GM21529 (cell line): ENCODE data around the gene SLC9A5.
A peak's percentile ranks its signal among the peaks of the same experiment; 100 is the strongest.

Experiments
- ATAC-seq: cut with Tn5 transposase; IDR thresholded peaks from one replicate; pipeline ENCODE4 v1.9.1; 2021; ENCODE audit not compliant: unreplicated experiment

The SLC9A5 gene

DNA sequence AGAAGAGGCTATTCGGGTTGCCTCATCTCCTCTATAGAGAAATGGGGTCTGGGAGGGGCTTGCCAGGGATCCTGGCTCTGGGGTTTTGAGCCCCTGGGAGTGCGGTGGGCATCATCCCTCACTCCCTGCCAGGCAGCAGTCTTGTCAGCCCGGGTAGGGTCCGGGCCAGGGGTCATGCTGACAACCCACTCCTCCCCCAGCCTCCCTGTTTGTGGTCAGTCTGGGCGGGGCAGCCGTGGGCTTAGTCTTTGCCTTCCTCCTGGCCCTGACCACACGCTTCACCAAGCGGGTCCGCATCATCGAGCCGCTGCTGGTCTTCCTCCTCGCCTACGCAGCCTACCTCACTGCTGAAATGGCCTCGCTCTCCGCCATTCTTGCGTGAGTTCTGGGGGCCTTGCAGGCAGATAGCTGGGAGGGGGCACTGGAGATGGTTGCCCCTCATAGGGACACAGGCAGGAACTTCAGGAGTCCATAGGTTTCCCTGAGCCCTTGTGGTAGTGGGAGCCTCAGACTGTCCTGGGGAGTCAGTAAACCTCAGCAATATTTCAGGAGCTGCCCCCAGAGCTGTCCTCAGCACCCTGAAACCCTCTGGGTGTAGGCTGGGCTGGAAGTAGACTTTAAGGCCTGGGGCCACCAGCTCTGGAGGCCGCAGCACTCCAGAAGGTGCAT, 6.9 kb downstream of the SLC9A5 start:
- ATAC-seq = no peak

DNA sequence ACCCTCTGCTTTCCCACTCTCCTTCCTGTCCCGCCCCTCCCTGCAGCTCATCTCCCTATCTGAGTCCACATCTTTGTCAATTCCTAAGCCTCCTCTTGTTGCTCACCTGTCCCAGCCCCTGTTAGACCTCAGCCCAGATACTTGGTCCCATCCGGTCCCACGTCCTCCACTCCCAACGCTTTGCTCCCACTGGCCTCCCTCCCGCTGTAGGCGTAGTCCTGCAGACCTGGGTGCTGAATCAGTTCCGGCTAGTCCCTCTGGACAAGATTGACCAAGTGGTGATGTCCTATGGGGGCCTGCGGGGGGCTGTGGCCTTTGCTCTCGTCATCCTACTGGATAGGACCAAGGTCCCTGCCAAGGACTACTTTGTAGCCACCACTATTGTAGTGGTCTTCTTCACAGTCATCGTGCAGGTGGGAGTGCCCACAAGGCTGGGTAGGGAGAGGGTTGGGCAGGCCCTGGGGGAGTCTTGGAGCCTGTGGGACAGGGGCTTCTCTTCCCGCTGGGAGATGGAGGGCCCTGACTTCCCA, 8.0 kb downstream of the SLC9A5 start:
- no peak for ATAC-seq

DNA sequence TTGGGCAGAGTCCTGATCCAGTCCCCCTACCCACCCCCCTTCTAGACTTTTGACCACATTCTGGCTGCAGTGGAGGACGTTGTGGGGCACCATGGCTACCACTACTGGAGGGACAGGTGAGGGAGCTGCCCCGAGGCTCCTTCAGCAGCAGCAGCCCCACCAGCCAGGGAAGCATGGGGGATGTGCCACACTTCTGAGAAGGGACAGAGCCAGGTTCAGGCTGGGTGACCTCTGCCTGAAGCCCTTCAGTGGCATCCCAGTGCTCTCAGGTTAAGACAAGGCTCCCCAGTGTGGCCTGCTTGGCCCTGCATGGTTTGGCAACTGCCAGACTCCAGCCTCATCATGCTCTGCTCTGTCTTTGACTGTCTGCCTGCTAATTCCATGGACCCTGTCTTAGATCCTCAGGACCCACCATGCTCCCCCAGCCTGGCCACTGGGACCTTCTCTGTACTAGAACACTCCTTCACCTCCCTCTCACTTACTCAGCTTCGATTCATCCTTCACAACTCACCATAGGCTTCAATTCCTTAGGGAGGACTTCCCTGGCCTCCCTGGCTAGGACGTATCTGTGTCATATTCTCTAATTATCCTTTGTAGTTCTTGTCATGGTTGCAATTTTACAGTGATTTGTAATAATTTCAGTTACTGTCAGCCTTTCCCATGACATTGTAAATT, 8.8 kb downstream of the SLC9A5 start:
- no peak for ATAC-seq

DNA sequence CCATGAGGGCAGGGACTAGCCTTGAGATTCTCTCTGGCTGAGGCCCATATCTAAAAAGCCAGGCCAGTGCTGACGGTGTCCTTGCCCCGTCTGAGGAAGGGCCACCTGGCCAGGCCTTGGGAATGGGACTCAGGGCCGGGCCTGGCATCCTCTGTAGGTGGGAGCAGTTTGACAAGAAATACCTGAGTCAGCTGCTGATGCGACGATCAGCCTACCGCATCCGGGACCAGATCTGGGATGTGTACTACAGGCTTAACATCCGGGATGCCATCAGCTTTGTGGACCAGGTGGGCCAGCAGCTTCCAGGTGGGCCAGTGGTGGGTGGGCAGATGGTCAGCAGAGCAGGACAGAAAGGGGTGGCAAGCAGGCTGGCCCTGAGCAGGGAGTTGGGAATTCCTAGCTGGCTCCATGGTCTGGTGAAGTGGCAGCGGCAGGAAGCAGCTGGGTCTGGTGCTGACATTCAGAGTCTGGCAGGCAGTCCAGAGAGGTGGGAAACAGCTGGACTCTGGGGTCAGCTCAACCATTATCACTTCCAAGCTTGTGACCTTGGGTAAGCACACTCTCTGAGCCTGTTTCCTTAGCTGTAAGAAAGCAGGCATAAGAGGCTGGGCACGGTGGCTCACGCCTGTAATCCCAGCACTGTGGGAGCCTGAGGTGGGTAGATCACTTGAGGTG, 9.5 kb downstream of the SLC9A5 start:
- no peak for ATAC-seq

DNA sequence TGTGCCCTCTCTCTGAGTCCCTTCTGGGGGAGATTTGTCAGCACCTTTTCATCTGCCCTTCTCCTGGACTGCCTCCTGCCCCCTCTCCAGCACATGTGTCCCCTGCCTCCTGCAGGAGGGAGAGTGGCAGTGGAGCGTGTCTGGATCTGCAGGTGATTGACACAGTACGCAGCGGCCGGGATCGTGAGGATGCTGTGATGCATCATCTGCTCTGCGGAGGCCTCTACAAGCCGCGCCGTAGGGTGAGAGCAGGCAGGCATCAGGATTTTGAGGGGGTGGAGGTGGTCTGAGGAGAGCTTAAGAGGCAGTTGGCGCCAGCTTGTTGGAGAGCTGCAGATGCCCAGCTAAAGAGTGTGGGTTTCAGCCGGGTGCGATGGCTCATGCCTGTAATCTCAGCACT, 10.9 kb downstream of the SLC9A5 start:
- ATAC-seq = no peak

DNA sequence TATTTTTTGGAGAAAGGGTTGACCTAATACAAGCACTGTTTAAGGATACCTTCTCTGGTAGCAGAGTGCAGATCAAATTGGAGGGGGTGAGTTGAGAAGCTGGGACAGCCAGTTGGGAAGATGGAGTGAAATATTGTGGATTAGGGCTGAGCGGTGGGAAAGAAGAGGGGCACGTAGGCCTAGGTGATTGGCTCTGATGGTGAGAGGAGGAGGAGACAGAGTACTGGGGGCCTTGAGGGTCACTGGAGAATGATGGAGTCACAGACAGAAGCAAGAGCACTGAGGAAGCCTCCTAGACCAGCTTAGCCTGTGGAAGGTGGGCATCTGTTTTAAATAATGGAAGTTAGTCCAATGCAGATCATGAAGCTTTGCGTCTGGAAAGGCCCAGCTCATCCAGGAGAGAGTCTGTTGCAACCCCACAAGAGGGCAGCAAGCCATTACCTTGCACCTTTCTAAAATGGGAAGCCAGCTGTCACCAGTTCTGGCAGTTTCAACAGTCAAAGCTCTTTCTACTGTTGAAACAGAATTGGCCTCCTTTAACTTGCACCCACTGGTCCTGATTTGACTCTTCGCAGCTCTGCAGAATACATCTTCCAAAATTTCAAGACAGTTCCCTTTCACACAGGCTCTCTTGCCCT, 11.8 kb downstream of the SLC9A5 start:
- no peak for ATAC-seq

DNA sequence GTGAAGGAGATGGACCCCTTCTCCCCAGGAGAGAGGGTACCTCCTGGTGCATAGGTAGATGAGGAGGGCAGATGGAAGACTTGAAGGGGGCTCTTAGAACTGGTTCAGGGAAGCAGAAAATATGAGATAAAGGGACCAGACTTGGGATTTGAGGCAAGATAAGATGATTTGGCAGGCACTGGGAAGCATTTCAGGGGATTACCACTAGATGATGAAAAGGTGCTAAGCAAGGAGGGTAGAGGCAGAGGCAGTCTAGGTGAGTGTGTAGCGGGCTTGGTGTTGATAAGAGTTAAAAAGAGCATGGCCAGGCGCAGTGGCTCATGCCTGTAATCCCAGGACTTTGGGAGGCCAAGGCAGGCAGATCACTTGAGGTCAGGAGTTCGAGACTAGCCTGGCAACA, 14.4 kb downstream of the SLC9A5 start:
- ATAC-seq = no peak

DNA sequence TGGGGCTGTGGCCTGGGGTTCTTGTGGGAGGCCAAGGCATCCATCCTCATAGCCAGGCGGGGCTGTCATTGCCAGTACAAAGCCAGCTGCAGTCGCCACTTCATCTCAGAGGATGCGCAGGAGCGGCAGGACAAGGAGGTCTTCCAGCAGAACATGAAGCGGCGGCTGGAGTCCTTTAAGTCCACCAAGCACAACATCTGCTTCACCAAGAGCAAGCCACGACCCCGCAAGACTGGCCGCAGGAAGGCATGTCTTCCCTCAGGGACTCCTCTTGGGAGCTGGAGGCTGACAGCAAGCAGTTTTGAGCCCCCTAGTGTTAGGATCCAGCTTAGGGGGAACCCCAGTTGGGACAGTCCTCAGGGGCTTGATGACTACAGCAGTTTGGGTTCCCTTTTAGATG, 15.5 kb downstream of the SLC9A5 start:
- no peak for ATAC-seq

DNA sequence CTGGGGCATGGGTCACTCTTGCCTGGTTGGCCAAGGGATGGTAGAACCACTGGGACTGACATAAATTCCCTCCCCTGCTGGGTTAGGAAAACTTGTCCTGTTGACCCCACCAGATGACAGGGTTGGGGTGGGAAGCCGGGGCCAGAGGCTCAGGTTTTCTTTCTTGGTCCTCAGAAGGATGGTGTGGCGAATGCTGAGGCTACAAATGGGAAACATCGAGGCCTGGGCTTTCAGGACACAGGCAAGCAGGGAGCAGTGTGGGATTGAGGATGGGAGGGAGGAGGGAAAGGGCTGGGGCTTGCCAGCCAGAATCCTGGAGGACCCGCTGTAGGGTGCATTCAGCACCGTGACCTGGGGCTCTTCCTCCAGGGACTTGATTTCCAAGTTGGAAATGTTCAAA, 16.1 kb downstream of the SLC9A5 start:
- ATAC-seq = no peak

DNA sequence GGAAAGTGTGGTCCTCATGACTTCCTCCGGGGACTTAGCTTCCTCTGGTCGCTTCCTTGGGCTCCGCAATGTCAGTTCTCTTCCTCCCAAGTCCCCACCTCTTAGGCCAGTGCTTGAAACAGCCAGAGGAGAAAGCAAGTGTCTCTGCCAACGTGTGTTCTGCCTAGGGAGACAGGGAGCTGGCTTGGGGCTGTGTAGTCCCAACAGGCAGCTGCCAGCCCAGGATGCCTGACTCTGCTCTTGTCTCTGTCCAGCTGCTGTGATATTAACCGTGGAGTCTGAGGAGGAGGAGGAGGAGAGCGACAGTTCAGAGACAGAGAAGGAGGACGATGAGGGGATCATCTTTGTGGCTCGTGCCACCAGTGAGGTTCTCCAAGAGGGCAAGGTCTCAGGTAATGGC, 17.1 kb downstream of the SLC9A5 start:
- no peak for ATAC-seq

DNA sequence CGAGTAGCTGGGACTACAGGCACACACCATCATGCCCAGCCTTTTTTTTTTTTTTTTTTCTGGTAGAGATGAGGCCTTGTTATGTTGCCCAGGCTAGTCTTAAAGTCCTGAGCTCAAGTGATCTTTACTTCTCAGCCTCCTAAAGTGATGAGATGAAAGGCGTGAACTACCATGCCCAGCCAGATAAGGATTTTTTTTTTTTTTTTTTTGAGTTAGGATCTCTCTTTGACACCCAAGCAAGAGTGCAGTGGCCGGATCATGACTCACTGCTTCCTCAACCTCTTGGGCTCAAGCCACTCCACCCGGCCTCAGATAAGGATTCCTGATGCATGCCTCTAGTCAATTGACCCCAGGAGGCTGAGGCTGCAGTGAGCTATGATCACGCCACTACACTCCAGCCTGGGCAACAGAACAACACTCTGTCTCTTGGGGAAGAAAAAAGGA, 19.4 kb downstream of the SLC9A5 start:
- ATAC-seq = no peak

DNA sequence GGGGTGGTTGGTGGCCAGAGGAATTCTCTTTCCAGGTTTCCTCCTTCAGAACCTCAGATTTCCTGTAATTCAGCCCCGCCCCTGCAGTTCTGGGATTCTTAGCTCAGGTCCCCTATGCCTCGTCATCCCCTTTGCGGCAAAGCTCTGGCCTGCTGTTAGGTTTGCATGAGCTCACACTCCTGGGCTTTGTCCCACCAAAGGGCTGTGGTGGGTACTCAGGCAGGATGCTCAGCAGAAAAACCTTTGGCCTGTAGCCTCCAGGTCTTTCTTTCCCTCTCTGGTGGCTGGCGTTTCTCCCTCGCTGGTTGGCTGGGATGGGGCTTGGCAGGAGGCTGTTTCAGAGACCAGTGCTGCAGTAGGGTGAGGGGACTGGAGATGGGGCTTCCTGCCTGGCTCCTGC, 21.0 kb downstream of the SLC9A5 start:
- ATAC-seq = no peak

DNA sequence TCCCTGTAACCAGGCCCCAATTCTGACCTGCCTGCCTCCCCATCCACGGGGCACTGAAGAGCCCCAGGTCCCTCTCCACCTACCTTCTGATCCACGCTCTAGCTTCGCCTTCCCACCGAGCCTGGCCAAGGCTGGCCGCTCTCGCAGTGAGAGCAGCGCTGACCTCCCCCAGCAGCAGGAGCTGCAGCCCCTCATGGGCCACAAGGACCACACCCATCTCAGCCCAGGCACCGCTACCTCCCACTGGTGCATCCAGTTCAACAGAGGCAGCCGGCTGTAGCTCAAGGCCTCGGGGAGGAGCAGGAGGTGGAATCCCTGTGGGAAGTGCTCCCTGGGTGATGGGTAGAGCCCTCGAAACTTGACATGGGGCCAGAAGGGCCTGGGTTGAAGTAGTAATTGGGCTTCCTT, 22.2 kb downstream of the SLC9A5 start:
- ATAC-seq = no peak

DNA sequence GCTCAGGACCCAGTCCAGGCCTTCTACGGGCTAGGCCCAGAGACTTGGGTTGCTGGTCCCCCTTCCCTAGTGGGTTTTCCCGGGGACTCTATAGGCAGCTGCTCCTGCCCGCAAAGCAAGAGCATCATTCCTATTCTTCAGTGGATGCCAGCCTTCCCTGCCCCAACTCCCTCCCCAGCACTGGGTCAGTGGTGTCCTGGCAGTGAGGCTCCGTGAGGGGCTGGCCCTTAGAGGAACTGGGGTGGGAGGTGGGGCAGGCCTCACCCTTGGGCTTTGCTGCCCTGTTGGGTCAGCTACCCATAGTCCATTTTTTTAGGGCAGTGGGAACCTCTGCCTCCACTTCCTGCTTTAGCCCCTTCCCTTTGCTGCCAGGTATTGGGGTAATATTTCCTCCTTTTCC, 22.7 kb downstream of the SLC9A5 start:
- ATAC-seq = no peak

DNA sequence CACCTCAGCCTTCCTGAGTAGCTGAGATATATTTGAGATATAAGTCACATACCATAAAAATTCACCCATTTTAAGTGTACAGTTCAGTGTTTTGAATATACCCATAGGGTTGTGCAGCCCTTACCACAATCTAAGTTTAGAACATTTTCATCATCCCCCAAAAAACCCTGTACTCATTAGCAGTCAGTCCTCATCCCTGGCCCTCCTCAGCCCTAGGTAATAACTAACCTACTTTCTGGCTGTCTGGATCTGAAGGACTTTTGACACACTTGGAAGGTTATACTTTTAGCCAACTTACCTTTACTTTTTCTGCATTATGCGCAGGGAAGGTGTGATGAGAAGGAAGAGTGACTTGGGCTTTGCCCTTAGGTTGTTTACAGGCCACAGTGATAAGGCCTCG, 26.5 kb downstream of the SLC9A5 start:
- no peak for ATAC-seq

DNA sequence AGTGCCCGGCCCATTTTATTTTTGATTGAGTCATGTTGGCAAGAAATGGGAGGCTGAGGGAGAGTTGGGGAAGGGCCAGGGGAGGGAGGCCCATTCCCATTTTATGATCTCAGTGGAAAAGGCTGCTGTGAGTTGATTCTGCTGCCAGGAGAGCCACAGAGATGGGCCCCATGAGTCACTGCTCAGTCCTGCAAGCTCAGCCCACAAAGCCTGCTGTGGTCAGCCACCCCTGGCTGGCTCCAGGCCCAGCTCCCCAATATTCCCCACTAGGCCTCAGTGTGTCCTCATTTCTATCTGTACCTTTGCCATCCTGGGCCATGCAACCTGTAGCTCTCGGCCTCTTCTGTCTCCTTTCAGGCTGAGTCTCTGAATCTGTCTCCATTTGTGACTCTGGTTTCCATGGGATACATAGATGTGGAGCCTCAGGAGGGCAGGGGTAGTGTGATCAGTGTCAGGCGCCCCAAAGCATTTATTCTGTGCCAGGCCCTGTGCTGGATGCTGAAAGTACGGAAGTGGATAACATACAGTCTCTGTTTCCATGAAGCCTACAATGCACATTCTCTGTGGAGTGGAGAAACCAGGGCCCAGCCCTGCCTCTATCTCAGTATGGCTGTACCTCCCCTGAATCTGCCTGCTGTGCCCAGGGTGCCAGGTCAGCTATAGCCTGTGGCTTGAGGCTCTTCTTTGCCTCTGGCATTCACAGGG, 28.7 kb downstream of the SLC9A5 start:
- no peak for ATAC-seq

DNA sequence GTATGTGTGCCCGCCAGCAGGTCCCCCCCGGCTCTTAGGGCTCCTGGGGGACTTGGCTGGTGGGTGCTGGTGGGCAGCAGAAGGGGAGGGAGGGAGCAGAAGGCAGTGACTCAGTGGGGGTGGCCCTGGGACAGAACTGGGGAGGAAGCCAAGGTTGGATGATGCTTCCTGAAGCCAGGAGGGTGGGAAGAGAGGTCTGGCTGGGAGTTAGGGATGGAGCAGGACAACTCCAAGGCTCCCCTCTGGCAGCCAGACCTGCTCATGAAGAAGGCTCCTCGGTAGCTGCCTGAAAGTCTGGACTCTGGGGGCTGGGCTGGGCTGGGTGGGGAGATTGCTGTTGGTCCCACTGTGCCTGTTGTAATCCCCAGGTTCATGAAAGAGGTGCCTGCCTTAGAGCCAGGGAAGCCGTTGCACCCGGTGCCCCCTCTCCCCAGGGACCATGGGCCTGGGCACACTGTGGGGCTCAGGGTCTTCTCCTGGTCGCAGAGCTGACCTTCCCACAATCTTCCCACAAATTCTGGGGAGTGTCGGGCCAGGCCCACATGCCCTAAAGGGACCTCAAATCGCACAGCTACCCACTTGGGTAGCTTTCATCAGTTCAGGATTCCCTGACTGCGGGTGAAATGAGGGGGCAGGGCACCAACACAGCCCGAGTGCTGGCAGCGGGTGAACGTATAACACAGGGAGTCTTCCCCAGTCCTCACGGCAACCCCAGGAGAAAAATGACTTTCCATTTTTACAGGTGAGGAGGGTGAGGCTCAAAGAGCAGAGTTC, 29.4 kb downstream of the SLC9A5 start:
- no peak for ATAC-seq

DNA sequence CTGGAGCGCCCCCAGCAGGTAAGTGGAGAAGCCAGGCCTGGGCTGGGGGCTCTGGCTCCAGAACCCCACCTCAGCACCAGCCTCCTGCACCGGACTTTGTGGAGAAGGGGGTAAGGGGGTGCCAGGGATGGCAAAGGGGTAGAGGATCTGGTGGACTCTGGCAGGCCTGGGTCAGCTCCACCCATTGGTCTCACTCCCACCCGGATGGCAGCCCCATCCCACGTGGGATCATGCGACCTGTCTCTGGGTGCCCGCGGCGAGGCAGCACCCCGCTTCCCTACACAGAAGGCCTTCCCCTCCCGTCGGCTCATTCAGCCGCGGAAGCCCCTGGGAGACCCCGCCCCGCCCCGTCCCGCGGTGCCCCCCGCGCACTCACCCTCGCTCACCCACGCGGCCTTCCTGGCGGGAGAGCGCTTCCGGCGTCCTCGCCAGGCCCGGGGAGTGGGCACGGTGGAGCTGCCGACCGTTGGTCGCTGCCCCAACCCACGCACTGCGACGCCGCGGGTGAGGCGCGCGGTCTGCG, 30.1 kb downstream of the SLC9A5 start:
- ATAC-seq = peak; percentile 44

DNA sequence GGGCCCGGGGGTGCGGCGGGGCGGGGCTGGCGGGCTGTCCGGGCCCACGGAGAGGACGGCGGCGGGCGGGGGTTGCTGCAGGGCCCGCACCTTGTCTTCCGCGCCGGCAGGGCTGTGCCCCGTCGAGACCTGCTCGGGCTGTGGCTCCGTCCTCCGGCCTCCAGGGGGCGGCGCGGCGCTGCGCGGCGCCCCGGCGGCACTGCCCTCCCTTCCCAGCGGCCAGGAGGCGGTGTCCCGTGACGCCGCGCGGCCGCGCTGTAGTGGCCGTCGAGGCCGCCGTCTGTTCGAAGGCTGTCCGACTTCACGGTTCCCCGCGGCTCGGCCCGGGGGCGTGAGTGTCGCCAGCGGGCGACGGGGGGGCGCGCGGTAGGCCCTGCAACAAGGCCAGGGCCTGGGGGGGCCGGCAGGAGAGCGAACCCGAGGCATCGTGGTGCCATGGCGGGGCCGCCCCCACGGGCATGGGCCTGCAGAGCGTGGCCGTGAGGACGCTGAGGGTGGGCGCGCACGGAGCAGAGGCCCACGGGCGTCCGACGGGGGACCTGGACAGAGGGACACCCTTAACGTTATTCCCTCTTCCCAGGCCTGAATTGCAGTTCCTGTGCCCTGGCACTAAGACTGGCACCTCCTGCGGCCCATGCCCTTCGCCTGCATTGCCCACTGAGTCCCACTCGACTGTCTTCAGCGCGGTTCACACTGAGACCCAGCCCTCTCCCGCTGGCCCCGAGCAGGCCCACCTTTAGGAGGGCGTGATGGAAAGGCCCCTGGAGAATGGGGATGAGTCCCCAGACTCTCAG, 30.7 kb downstream of the SLC9A5 start, which contains the start of gene PLEKHG4:
PLEKHG4 (plus strand) TSS at position 237 of the 794 bp plus-strand sequence; CDS start at position 750, 513 bp downstream.
- peak; percentile 85 for ATAC-seq
